Kidney (tissue), 14 donors: ENCODE measurements around the gene IMP4. TPM values are rescaled to one million over a fixed set of nuclear protein-coding genes. Genes with fewer than 3 reads are reported as not detected.

Source experiments
- DNase-seq, 5 donors: peaks; one replicate each; pipeline ENCODE4 v3.0.0-alpha.2; 2013 to 2020
- FAIRE-seq: peaks from 2 replicates; lab custom pipeline; 2012; peaks lifted over from hg19 to GRCh38; lab: Jason Lieb, UNC
- H3K27ac ChIP-seq, 2 donors: one replicate each; pipeline ENCODE4 v1.7.0; 2013; ENCODE audit warnings: low read depth in 2 of 2, low read length in 2 of 2, inconsistent platforms in 1 of 2
- H3K27me3 ChIP-seq: one replicate; pipeline ENCODE4 v1.7.1; 2013; ENCODE audit warnings: low read length, inconsistent platforms; ENCODE audit not compliant: control insufficient read depth, insufficient read depth
- H3K36me3 ChIP-seq, 3 donors: one replicate each; pipeline versions ENCODE4 v1.7.0 to v1.7.1; 2013; ENCODE audit warnings: low read length in 3 of 3, control low read depth in 1 of 3, inconsistent platforms in 1 of 3; ENCODE audit not compliant: insufficient read depth in 3 of 3, control insufficient read depth in 2 of 3
- H3K4me1 ChIP-seq, 3 donors: one replicate each; pipeline versions ENCODE4 v1.7.0 to v1.7.1; 2013; ENCODE audit warnings: low read length in 3 of 3, inconsistent platforms in 1 of 3, low read depth in 1 of 3; ENCODE audit not compliant: control insufficient read depth in 2 of 3, insufficient read depth in 2 of 3
- H3K4me3 ChIP-seq, 3 donors: one replicate each; pipeline versions ENCODE4 v1.7.0 to v1.8.1; 2013; ENCODE audit warnings: low read length in 3 of 3, control low read depth in 1 of 3, inconsistent platforms in 1 of 3
- H3K9ac ChIP-seq, 3 donors: one replicate each; pipeline versions ENCODE4 v1.7.0 to v1.7.1; 2013; ENCODE audit warnings: low read length in 3 of 3, control low read depth in 1 of 3, inconsistent platforms in 1 of 3
- H3K9me3 ChIP-seq, 3 donors: one replicate each; pipeline versions ENCODE4 v1.7.0 to v1.7.1; 2013; ENCODE audit warnings: low read length in 3 of 3, control low read depth in 1 of 3, inconsistent platforms in 1 of 3; ENCODE audit not compliant: control insufficient read depth in 2 of 3, insufficient read depth in 1 of 3
- CTCF ChIP-seq: IDR thresholded peaks from 3 replicates; pipeline ENCODE4 v1.5.1; 2012; ENCODE audit warnings: mild to moderate bottlenecking, moderate library complexity, borderline replicate concordance; ENCODE audit not compliant: insufficient read depth; ENCODE audit errors: extremely low read depth
- intact Hi-C: fragments of 100-400 bp; cut with DNase I; formaldehyde crosslinking; loops from one replicate; pipeline ENCODE4 v1.11.1; 2022
- polyA plus RNA-seq: library from polyadenylated mRNA; stranded (reverse); fragments of 350-450 nt; fragmentation: Illumina TruSeq; extraction: RNeasy Lipid Tissue Mini Kit (QIAGEN cat#74804); gene quantifications from one replicate; pipeline ENCODE4 v1.2.3, GENCODE V29; 2014; ENCODE audit warnings: low read depth, low replicate concordance; ENCODE audit not compliant: insufficient read depth
- total RNA-seq: library from RNA; stranded (reverse); fragmentation: NEBNext Ultra II Directional; extraction: Animal tissue kit (Norgen Biotek cat#: 25700); gene quantifications from one replicate; pipeline ENCODE4 v1.2.1, GENCODE V29; 2021
- donor health status: control.
- donor health status: control.
- donor health status: control.
- donor health status: control.
- donor health status: control.
- donor health status: DM: yes; HTN: yes; CAD: no.
- donor health status: Normal renal cell carcinoma (clear cell type).

The IMP4 gene
- total and polyA plus RNA-seq, 2 donors from 2014 or later: 59.7 to 60.1 TPM

- intact Hi-C loops: no loop called here
- no peak for FAIRE-seq
Measured at GRCh38 chr2:130307850-130308249, 34.8 kb upstream of the IMP4 start.

GRCh38 chr2:130310881-130311280 is 31.8 kb upstream of the IMP4 start:
- Histone ChIP-seq H3K36me3 (no peaks in the 10 kb centered on the region), H3K27me3 (no peaks in the 10 kb centered on the region), H3K9ac (no peak overlapping the region), H3K27ac (no peak overlapping the region), H3K4me1 (no peaks in the 10 kb centered on the region), H3K9me3 (no peaks in the 10 kb centered on the region), H3K4me3 (no peak overlapping the region)
- FAIRE-seq (no peak), DNase-seq (no peak)
- intact Hi-C loops: no loop called here
- TF ChIP-seq CTCF: no peak

More at GRCh38 chr2:130307850-130308249, 34.8 kb upstream of the IMP4 start:
- DNase-seq: no peak
- H3K9ac ChIP-seq: no peak overlapping the region
- no peak for TF ChIP-seq CTCF
- H3K36me3 ChIP-seq: no peaks in the 10 kb centered on the region
- H3K27ac ChIP-seq: no peak overlapping the region
- H3K4me3 ChIP-seq: no peak overlapping the region
- no peaks in the 10 kb centered on the region for H3K9me3 ChIP-seq
- H3K27me3 ChIP-seq: no peaks in the 10 kb centered on the region
- no peaks in the 10 kb centered on the region for H3K4me1 ChIP-seq

GRCh38 chr2:130313812-130314334 is 28.8 kb upstream of the IMP4 start:
- H3K36me3 ChIP-seq: no peaks in the 10 kb centered on the region
- no peaks in the 10 kb centered on the region for H3K4me1 ChIP-seq
- no peaks in the 10 kb centered on the region for H3K9me3 ChIP-seq
- intact Hi-C loops: no loop called here
- no peak overlapping the region for H3K9ac ChIP-seq
- no peak for FAIRE-seq
- TF ChIP-seq CTCF: no peak
- no peak overlapping the region for H3K4me3 ChIP-seq
- H3K27ac ChIP-seq: no peak overlapping the region
- H3K27me3 ChIP-seq: no peaks in the 10 kb centered on the region
- DNase-seq: no peak

- Histone ChIP-seq H3K9me3 (no peaks in the 10 kb centered on the region), H3K9ac (no peak overlapping the region), H3K27me3 (no peaks in the 10 kb centered on the region), H3K36me3 (no peaks in the 10 kb centered on the region), H3K4me3 (no peak overlapping the region), H3K4me1 (no peaks in the 10 kb centered on the region), H3K27ac (no peak overlapping the region)
- FAIRE-seq: no peak
- intact Hi-C loops: no loop called here
- DNase-seq: peak in 2 of 5 donors; percentile 14 to 20
- TF ChIP-seq CTCF: no peak
Measured at GRCh38 chr2:130314377-130314776, 28.3 kb upstream of the IMP4 start.
